H9 (cell line): Measurements from ENCODE around the gene PFKFB2. TPM values are rescaled to one million over a fixed set of nuclear protein-coding genes. Genes with fewer than 3 reads are reported as not detected.

Experiments
- DNase-seq: peaks from one replicate; pipeline ENCODE4 v3.0.0-alpha.2; 2017
- H2AFZ ChIP-seq: one replicate; pipeline ENCODE4 v1.6.1; 2013; ENCODE audit warnings: mild to moderate bottlenecking, low read length, control low read depth, moderate library complexity
- H2AK5ac ChIP-seq: 2 replicates; pipeline ENCODE4 v1.6.1; 2013; ENCODE audit warnings: low read length, control low read depth, mixed read lengths; ENCODE audit not compliant: insufficient read length
- H2BK120ac ChIP-seq: one replicate; pipeline ENCODE4 v1.6.1; 2013; ENCODE audit warnings: low read depth, mild to moderate bottlenecking, low read length, control low read depth, inconsistent platforms; ENCODE audit not compliant: poor library complexity, severe bottlenecking
- H2BK12ac ChIP-seq: 2 replicates; pipeline ENCODE4 v1.6.1; 2013; ENCODE audit warnings: low read length, control low read depth, mixed read lengths, low read depth; ENCODE audit not compliant: insufficient read length
- H2BK15ac ChIP-seq: 2 replicates; pipeline ENCODE4 v1.6.1; 2013; ENCODE audit warnings: low read depth, low read length, control low read depth
- H2BK20ac ChIP-seq: one replicate; pipeline ENCODE4 v1.6.1; 2013; ENCODE audit warnings: low read depth, mild to moderate bottlenecking, low read length, control low read depth, inconsistent platforms; ENCODE audit not compliant: poor library complexity, severe bottlenecking
- H2BK5ac ChIP-seq: 2 replicates; pipeline ENCODE4 v1.6.1; 2013; ENCODE audit warnings: low read length, control low read depth, mixed read lengths; ENCODE audit not compliant: insufficient read length
- H3K14ac ChIP-seq: 2 replicates; pipeline ENCODE4 v1.6.1; 2013; ENCODE audit warnings: low read length, control low read depth; ENCODE audit not compliant: insufficient read depth
- H3K18ac ChIP-seq: 2 replicates; pipeline ENCODE4 v1.6.1; 2013; ENCODE audit warnings: low read depth, mild to moderate bottlenecking, mixed read lengths, low read length, control low read depth; ENCODE audit not compliant: insufficient read length
- H3K23ac ChIP-seq: 2 replicates; pipeline ENCODE4 v1.6.1; 2013; ENCODE audit warnings: low read length, control low read depth, mixed read lengths, low read depth; ENCODE audit not compliant: insufficient read length
- H3K23me2 ChIP-seq: 2 replicates; pipeline ENCODE4 v1.6.1; 2013; ENCODE audit warnings: low read depth, mild to moderate bottlenecking, mixed read lengths, low read length, control low read depth; ENCODE audit not compliant: insufficient read length, poor library complexity, severe bottlenecking
- H3K27ac ChIP-seq: 2 replicates; pipeline ENCODE4 v1.5.1; 2013; ENCODE audit warnings: low read length, control low read depth, mixed read lengths, low read depth; ENCODE audit not compliant: insufficient read length
- H3K27me3 ChIP-seq: 2 replicates; pipeline ENCODE4 v1.6.1; 2013; ENCODE audit warnings: low read length, control low read depth, inconsistent platforms; ENCODE audit not compliant: insufficient read depth
- H3K4ac ChIP-seq: 2 replicates; pipeline ENCODE4 v1.6.1; 2013; ENCODE audit warnings: low read depth, mild to moderate bottlenecking, control low read depth, inconsistent platforms, low read length, moderate library complexity
- H3K4me1 ChIP-seq: 2 replicates; pipeline ENCODE4 v1.6.1; 2013; ENCODE audit warnings: low read length, control low read depth, inconsistent platforms; ENCODE audit not compliant: insufficient read depth
- H3K4me2 ChIP-seq: 2 replicates; pipeline ENCODE4 v1.6.1; 2013; ENCODE audit warnings: low read length, control low read depth, mixed read lengths; ENCODE audit not compliant: insufficient read length, insufficient read depth
- H3K56ac ChIP-seq: 2 replicates; pipeline ENCODE4 v1.6.1; 2013; ENCODE audit warnings: low read depth, mild to moderate bottlenecking, mixed read lengths, low read length, control low read depth; ENCODE audit not compliant: insufficient read length
- H3K79me1 ChIP-seq: 2 replicates; pipeline ENCODE4 v1.6.1; 2013; ENCODE audit warnings: low read depth, mild to moderate bottlenecking, moderate library complexity, low read length, control low read depth, inconsistent platforms; ENCODE audit not compliant: insufficient read depth, poor library complexity, severe bottlenecking
- H3K79me2 ChIP-seq: 2 replicates; pipeline ENCODE4 v1.6.1; 2013; ENCODE audit warnings: low read length, control low read depth, inconsistent platforms; ENCODE audit not compliant: insufficient read depth
- H3K9ac ChIP-seq: 2 replicates; pipeline ENCODE4 v1.6.1; 2013; ENCODE audit warnings: low read length, control low read depth, mixed read lengths; ENCODE audit not compliant: insufficient read length; ENCODE audit errors: extremely low read depth
- H3K9me3 ChIP-seq: one replicate; pipeline ENCODE4 v1.6.1; 2013; ENCODE audit warnings: low read depth, low read length, inconsistent platforms; ENCODE audit not compliant: control insufficient read depth
- H3T11ph ChIP-seq: one replicate; pipeline ENCODE4 v1.6.1; 2013; ENCODE audit warnings: mild to moderate bottlenecking, low read length, control low read depth, inconsistent platforms
- H4K20me1 ChIP-seq: one replicate; pipeline ENCODE4 v1.6.1; 2013; ENCODE audit not compliant: control insufficient read depth, insufficient read length, insufficient read depth
- H4K5ac ChIP-seq: 2 replicates; pipeline ENCODE4 v1.6.1; 2013; ENCODE audit warnings: low read depth, mild to moderate bottlenecking, mixed read lengths, low read length, control low read depth; ENCODE audit not compliant: insufficient read length
- H4K8ac ChIP-seq: replicated peaks from 2 replicates; pipeline ENCODE4 v1.6.1; 2013; ENCODE audit warnings: low read length, control low read depth, mixed read lengths, low read depth; ENCODE audit not compliant: insufficient read length
- H4K91ac ChIP-seq: 2 replicates; pipeline ENCODE4 v1.6.1; 2013; ENCODE audit warnings: low read depth, mild to moderate bottlenecking, moderate library complexity, mixed read lengths, low read length, control low read depth; ENCODE audit not compliant: insufficient read length
- H3K27ac Mint-ChIP-seq, 3 experiments: 2 replicates in 2 of 3; 3 replicates in 1 of 3; pipeline ENCODE4 v1.8.0; 2020 to 2021; ENCODE audit warnings: mixed read lengths in 3 of 3, mild to moderate bottlenecking in 1 of 3, moderate library complexity in 1 of 3
- H3K27me3 Mint-ChIP-seq: 2 replicates; pipeline ENCODE4 v1.8.0; 2021; ENCODE audit warnings: low read depth, mild to moderate bottlenecking, moderate library complexity, mixed read lengths
- H3K36me3 Mint-ChIP-seq, 3 experiments: 2 replicates in 2 of 3; 3 replicates in 1 of 3; pipeline ENCODE4 v1.8.0; 2020 to 2021; ENCODE audit warnings: low read depth in 3 of 3, mixed read lengths in 3 of 3; ENCODE audit not compliant: insufficient read depth in 1 of 3
- H3K4me1 Mint-ChIP-seq, 2 experiments: 2 replicates each; pipeline ENCODE4 v1.8.0; 2020; ENCODE audit warnings: mixed read lengths in 2 of 2
- H3K4me3 Mint-ChIP-seq, 2 experiments: 2 replicates in 1 of 2; 3 replicates in 1 of 2; pipeline ENCODE4 v1.8.0; 2020 to 2021; ENCODE audit warnings: mild to moderate bottlenecking in 2 of 2, mixed read lengths in 2 of 2, moderate library complexity in 1 of 2
- H3K9me3 Mint-ChIP-seq, 2 experiments: 2 replicates in 1 of 2; 3 replicates in 1 of 2; pipeline ENCODE4 v1.8.0; 2020; ENCODE audit warnings: mild to moderate bottlenecking in 2 of 2, mixed read lengths in 2 of 2, moderate library complexity in 1 of 2
- CTCF ChIP-seq: fragments of 200-600 bp; sonication (generic); conservative IDR thresholded peaks from 3 replicates; pipeline ENCODE4 v1.8.0; 2021; ENCODE audit warnings: antibody characterized with exemption, mild to moderate bottlenecking
- WGBS: extraction: QIAGEN DNeasy Blood & Tissue Kit; methylation state at CpG from one replicate; pipeline ENCODE4 v1.1.7; 2013; ENCODE audit warnings: missing lambda C conversion rate, low lambda C conversion rate, mixed read lengths; ENCODE audit not compliant: insufficient read length; ENCODE audit errors: extremely low coverage; 5-methylcytosine and 5-hydroxymethylcytosine counted together
- total RNA-seq: library from RNA; stranded (reverse); gene quantifications from 2 replicates; pipeline ENCODE4 v1.2.1, GENCODE V29; 2021

Gene PFKFB2
- total RNA-seq, 1 experiment from 2014 or later, result 14.6 TPM

DNA sequence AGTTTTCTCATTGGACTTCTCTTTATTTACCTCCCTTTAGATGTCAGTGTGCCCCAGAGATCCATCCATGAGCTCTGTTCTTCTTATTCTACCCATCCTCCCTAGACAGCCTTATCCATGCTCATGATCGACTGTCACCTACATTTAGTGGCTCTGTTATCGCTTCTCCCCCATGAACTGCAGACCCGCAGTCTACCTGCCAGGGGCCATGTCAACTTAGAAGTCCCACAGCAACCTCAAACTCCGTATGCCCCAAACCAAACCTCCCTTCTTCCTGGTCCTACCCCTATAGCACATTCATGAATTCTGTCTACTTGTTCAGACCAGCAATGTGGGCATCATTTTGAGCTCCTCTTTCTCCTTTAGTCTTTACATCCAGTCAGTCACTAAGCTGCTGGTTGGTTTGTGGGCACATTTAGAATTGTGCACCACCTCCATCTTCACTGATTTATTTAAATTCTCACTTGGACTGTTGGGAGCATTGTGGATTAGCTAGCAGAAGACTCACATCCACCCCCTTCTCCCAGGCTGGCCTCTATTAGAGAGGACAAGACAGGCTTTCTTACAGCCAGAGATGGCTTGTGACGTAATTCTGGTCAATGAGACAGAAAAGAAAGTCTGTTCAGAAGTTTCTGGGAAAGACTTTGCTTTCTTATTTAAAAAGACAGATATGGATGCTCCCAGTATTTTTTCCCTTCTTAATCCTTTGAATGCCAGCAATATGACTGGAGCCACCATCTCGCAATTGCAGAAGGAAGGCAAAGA is 39.6 kb upstream of the PFKFB2 start:
- H3K27me3 Mint-ChIP-seq, result peaks cover 30% of the 10 kb centered on the region
- no peaks in the 10 kb centered on the region for H3K4me1 Mint-ChIP-seq

More for the DNA sequence above, 39.6 kb upstream of the PFKFB2 start:
- Histone ChIP-seq H2BK15ac (no peak overlapping the region), H3K4me1 (no peaks in the 10 kb centered on the region), H2BK5ac (no peak overlapping the region), H3K56ac (no peak overlapping the region), H4K20me1 (no peaks in the 10 kb centered on the region), H3K9me3 (no peaks in the 10 kb centered on the region), H3K14ac (no peak overlapping the region), H4K8ac (no peak overlapping the region), H3K79me2 (no peaks in the 10 kb centered on the region), H3K4ac (no peak overlapping the region), H3K9ac (no peak overlapping the region), H3K18ac (no peak overlapping the region), H2AFZ (no peak overlapping the region), H3T11ph (no peak overlapping the region), H3K27me3 (no peaks in the 10 kb centered on the region), H3K27ac (no peak overlapping the region), H3K23me2 (no peaks in the 10 kb centered on the region), H3K79me1 (no peaks in the 10 kb centered on the region), H3K4me2 (no peak overlapping the region), H2BK120ac (no peak overlapping the region), H3K23ac (no peak overlapping the region), H4K5ac (no peak overlapping the region), H2BK12ac (no peak overlapping the region), H4K91ac (no peak overlapping the region), H2BK20ac (no peak overlapping the region), H2AK5ac (no peak overlapping the region)
- Mint-ChIP-seq H3K4me3 (no peak overlapping the region), H3K9me3 (no peaks in the 10 kb centered on the region), H3K27ac (no peak overlapping the region), H3K36me3 (no peaks in the 10 kb centered on the region)
- WGBS, result no CpG with 5 or more reads among the region's 6 CpGs
- DNase-seq, result no peak
- TF ChIP-seq CTCF, result no peak
